Neutrophil (primary cell): Measurements from ENCODE around the gene ADCY2.

Source experiments
- H3K27ac ChIP-seq: fragments of 200-600 bp; sonication (generic); 2 replicates; pipeline ENCODE4 v1.5.1; 2016; ENCODE audit warnings: mild to moderate bottlenecking, moderate library complexity
- H3K27me3 ChIP-seq: fragments of 200-600 bp; sonication (generic); 2 replicates; pipeline ENCODE4 v1.6.0; 2016; ENCODE audit warnings: mild to moderate bottlenecking
- H3K36me3 ChIP-seq: fragments of 200-600 bp; sonication (generic); 2 replicates; pipeline ENCODE4 v1.5.1; 2017
- H3K4me1 ChIP-seq, 2 experiments: fragments of 200-600 bp in 1 of 2; sonication (generic) in 1 of 2; 1 replicate in 1 of 2; 2 replicates in 1 of 2; pipeline versions ENCODE4 v1.5.1 to v1.6.1; 2013 to 2016; ENCODE audit warnings: low read depth in 1 of 2, low read length in 1 of 2, mild to moderate bottlenecking in 1 of 2, moderate library complexity in 1 of 2; ENCODE audit not compliant: control insufficient read depth in 1 of 2, insufficient read depth in 1 of 2
- H3K4me3 ChIP-seq, 2 experiments: fragments of 200-600 bp in 1 of 2; sonication (generic) in 1 of 2; 1 replicate in 1 of 2; 2 replicates in 1 of 2; pipeline ENCODE4 v1.5.1; 2013 to 2016; ENCODE audit warnings: low read depth in 1 of 2, low read length in 1 of 2, mild to moderate bottlenecking in 1 of 2, moderate library complexity in 1 of 2
- H3K9me3 ChIP-seq: fragments of 200-600 bp; sonication (generic); 2 replicates; pipeline ENCODE4 v1.5.1; 2016
- CTCF ChIP-seq: fragments of 200-600 bp; sonication (generic); IDR thresholded peaks from 2 replicates; pipeline ENCODE4 v1.5.1; 2016; ENCODE audit warnings: antibody characterized with exemption

ADCY2 gene

GRCh38 chr5:7824995-7825394 is 429.1 kb downstream of the ADCY2 start:
- Histone ChIP-seq H3K4me3 (no peak overlapping the region), H3K27ac (no peak overlapping the region), H3K27me3 (no peaks in the 10 kb centered on the region), H3K9me3 (no peaks in the 10 kb centered on the region), H3K4me1 (peaks cover 6% of the 10 kb centered on the region in 2 experiments), H3K36me3 (no peaks in the 10 kb centered on the region)
- TF ChIP-seq CTCF: no peak

- H3K4me3 ChIP-seq: no peak overlapping the region
- H3K27ac ChIP-seq: no peak overlapping the region
- no peaks in the 10 kb centered on the region for H3K9me3 ChIP-seq
- no peaks in the 10 kb centered on the region for H3K27me3 ChIP-seq
- H3K4me1 ChIP-seq: peaks cover 6% of the 10 kb centered on the region in 2 experiments
- no peak for TF ChIP-seq CTCF
- no peaks in the 10 kb centered on the region for H3K36me3 ChIP-seq
Measured at GRCh38 chr5:7825630-7826029, 429.7 kb downstream of the ADCY2 start.

GRCh38 chr5:7827610-7828009 is 431.7 kb downstream of the ADCY2 start:
- Histone ChIP-seq H3K4me1 (no peaks in the 10 kb centered on the region), H3K27ac (no peak overlapping the region), H3K9me3 (no peaks in the 10 kb centered on the region), H3K36me3 (no peaks in the 10 kb centered on the region), H3K4me3 (no peak overlapping the region), H3K27me3 (no peaks in the 10 kb centered on the region)
- TF ChIP-seq CTCF: no peak

- Histone ChIP-seq H3K27ac (no peak overlapping the region), H3K4me1 (no peaks in the 10 kb centered on the region), H3K36me3 (no peaks in the 10 kb centered on the region), H3K27me3 (no peaks in the 10 kb centered on the region), H3K4me3 (no peak overlapping the region), H3K9me3 (no peaks in the 10 kb centered on the region)
- TF ChIP-seq CTCF: no peak
Measured at GRCh38 chr5:7828269-7828668, 432.3 kb downstream of the ADCY2 start.

- Histone ChIP-seq H3K27ac (no peak overlapping the region), H3K4me3 (no peak overlapping the region), H3K36me3 (no peaks in the 10 kb centered on the region), H3K9me3 (no peaks in the 10 kb centered on the region), H3K4me1 (no peaks in the 10 kb centered on the region), H3K27me3 (no peaks in the 10 kb centered on the region)
- TF ChIP-seq CTCF: no peak
Measured at GRCh38 chr5:7834982-7835381, 439.0 kb downstream of the ADCY2 start.

GRCh38 chr5:7837403-7837802 is 441.5 kb downstream of the ADCY2 start:
- no peak for TF ChIP-seq CTCF
- H3K4me3 ChIP-seq: no peak overlapping the region
- H3K4me1 ChIP-seq: no peaks in the 10 kb centered on the region
- peaks cover 3% of the 10 kb centered on the region for H3K27me3 ChIP-seq
- H3K27ac ChIP-seq: no peak overlapping the region
- H3K36me3 ChIP-seq: no peaks in the 10 kb centered on the region
- no peaks in the 10 kb centered on the region for H3K9me3 ChIP-seq
